ENCODE results near the gene SLC11A2.

- TF ChIP-seq CTCF (IDR thresholded peaks at IDR 0.05) (no peak), EZH2 (IDR thresholded peaks at IDR 0.05; ENCODE audit: borderline replicate concordance, insufficient read depth, low read depth, low read length, poor library complexity, severe bottlenecking) (no peak)
Measured at GRCh38 chr12:51005030-51005429, 21.2 kb downstream of the SLC11A2 start.
